Measurements from ENCODE around the gene MORC1. TPM values are rescaled to one million over a fixed set of nuclear protein-coding genes. Genes with fewer than 3 reads are reported as not detected.

Gene MORC1
- polyA plus RNA-seq, 1 donor from 2014 or later = not detected

GRCh38 chr3:109161487-109162123 lies 43.7 kb upstream of the MORC1 start:
- Histone ChIP-seq H3K9me3 (ENCODE audit: low read length) (no peaks in the 10 kb centered on the region), H3K4me3 (ENCODE audit: low read length) (no peak overlapping the region), H3K36me3 (ENCODE audit: insufficient read depth, low read length) (no peaks in the 10 kb centered on the region), H3K27me3 (ENCODE audit: insufficient read depth, low read depth, low read length) (no peaks in the 10 kb centered on the region), H4K20me1 (ENCODE audit: insufficient read depth) (no peaks in the 10 kb centered on the region), H3K9me2 (ENCODE audit: insufficient read depth, low read length) (no peaks in the 10 kb centered on the region), H2AFZ (ENCODE audit: low read depth, low read length) (no peak overlapping the region), H3F3A (ENCODE audit: insufficient read depth, low read length, poor library complexity, severe bottlenecking) (no peaks in the 10 kb centered on the region), H3K79me2 (replicated peaks; ENCODE audit: insufficient read depth, low read length) (no peaks in the 10 kb centered on the region), H3K4me2 (ENCODE audit: low read length) (no peak overlapping the region), H3K27ac (ENCODE audit: low read length) (no peak overlapping the region), H3K9ac (ENCODE audit: low read length) (no peak overlapping the region)
- no peak for TF ChIP-seq POLR2AphosphoS5 (IDR thresholded peaks at IDR 0.05)
- no peak for TF ChIP-seq MXI1 (conservative IDR thresholded peaks at IDR 0.05; ENCODE audit: poor library complexity, severe bottlenecking)
- no peak for TF ChIP-seq EZH2 (IDR thresholded peaks at IDR 0.05; ENCODE audit: borderline replicate concordance, insufficient read depth, low read length, poor library complexity, severe bottlenecking)
- no peak for TF ChIP-seq SMC3 (conservative IDR thresholded peaks at IDR 0.05; ENCODE audit: poor library complexity)
- no peak for TF ChIP-seq CTCF (IDR thresholded peaks at IDR 0.05; ENCODE audit: poor library complexity, severe bottlenecking)
- no peak for TF ChIP-seq RAD21 (conservative IDR thresholded peaks at IDR 0.05)
- TF ChIP-seq EP300 (conservative IDR thresholded peaks at IDR 0.05; ENCODE audit: poor library complexity, severe bottlenecking) = no peak
- TF ChIP-seq REST (IDR thresholded peaks at IDR 0.05; ENCODE audit: borderline replicate concordance) = no peak
- no peak for TF ChIP-seq TAF1 (IDR thresholded peaks at IDR 0.05; ENCODE audit: low read depth)

GRCh38 chr3:109155828-109156227 lies 37.9 kb upstream of the MORC1 start:
- H3F3A ChIP-seq (ENCODE audit: insufficient read depth, low read length, poor library complexity, severe bottlenecking) = no peaks in the 10 kb centered on the region
- no peaks in the 10 kb centered on the region for H3K9me3 ChIP-seq (ENCODE audit: low read length)
- H3K27ac ChIP-seq (ENCODE audit: low read length) = no peak overlapping the region
- TF ChIP-seq RAD21 (conservative IDR thresholded peaks at IDR 0.05) (no peak), POLR2AphosphoS5 (IDR thresholded peaks at IDR 0.05) (no peak), MXI1 (conservative IDR thresholded peaks at IDR 0.05; ENCODE audit: poor library complexity, severe bottlenecking) (no peak), EP300 (conservative IDR thresholded peaks at IDR 0.05; ENCODE audit: poor library complexity, severe bottlenecking) (no peak)
- no peaks in the 10 kb centered on the region for H4K20me1 ChIP-seq (ENCODE audit: insufficient read depth)
- no peak overlapping the region for H3K4me2 ChIP-seq (ENCODE audit: low read length)
- no peaks in the 10 kb centered on the region for H3K27me3 ChIP-seq (ENCODE audit: insufficient read depth, low read depth, low read length)
- H3K9ac ChIP-seq (ENCODE audit: low read length) = no peak overlapping the region
- H3K36me3 ChIP-seq (ENCODE audit: insufficient read depth, low read length) = no peaks in the 10 kb centered on the region
- H2AFZ ChIP-seq (ENCODE audit: low read depth, low read length) = no peak overlapping the region
- no peaks in the 10 kb centered on the region for H3K79me2 ChIP-seq (replicated peaks; ENCODE audit: insufficient read depth, low read length)
- no peaks in the 10 kb centered on the region for H3K9me2 ChIP-seq (ENCODE audit: insufficient read depth, low read length)
- no peak overlapping the region for H3K4me3 ChIP-seq (ENCODE audit: low read length)
